Superior temporal gyrus (tissue), 1 donor: ENCODE data around the gene IBTK.
A peak's percentile ranks its signal among the peaks of the same experiment; 100 is the strongest.
"Not testable (repeated sequence)": the region's sequence is repeated elsewhere in the genome, so short reads cannot be mapped to it uniquely, and the experiment has no call there.

Experiments
- DNase-seq: peaks from one replicate; pipeline ENCODE4 v3.0.0-alpha.2; 2016; ENCODE audit errors: extremely low spot score

IBTK gene

GRCh38 chr6:82248273-82248735 lies 760 bp upstream of the IBTK start:
- DNase-seq: no peak

- DNase-seq: peak; percentile 77
Observed at GRCh38 chr6:82246802-82247504, 591 bp downstream of the IBTK start.

GRCh38 chr6:82246370-82246769 lies 1.2 kb downstream of the IBTK start:
- DNase-seq: no peak

- no peak for DNase-seq
Observed at GRCh38 chr6:82245376-82245775, 2.2 kb downstream of the IBTK start.

GRCh38 chr6:82243884-82244283 lies 3.7 kb downstream of the IBTK start:
- peak; percentile 56 for DNase-seq

- DNase-seq: no peak
Observed at GRCh38 chr6:82240186-82240585, 7.4 kb downstream of the IBTK start.

- DNase-seq: no peak
Observed at GRCh38 chr6:82239597-82239996, 7.9 kb downstream of the IBTK start.

GRCh38 chr6:82237013-82237412 lies 10.5 kb downstream of the IBTK start:
- DNase-seq: no peak

GRCh38 chr6:82227770-82228169 lies 19.8 kb downstream of the IBTK start:
- no peak for DNase-seq

- no peak for DNase-seq
Observed at GRCh38 chr6:82220167-82220566, 27.4 kb downstream of the IBTK start.

GRCh38 chr6:82217018-82217586 lies 30.4 kb downstream of the IBTK start:
- DNase-seq: no peak

- DNase-seq: no peak
Observed at GRCh38 chr6:82216549-82216948, 31.0 kb downstream of the IBTK start.

GRCh38 chr6:82211326-82211725 lies 36.2 kb downstream of the IBTK start:
- DNase-seq: no peak

- DNase-seq: no peak
Observed at GRCh38 chr6:82208913-82209312, 38.6 kb downstream of the IBTK start.

GRCh38 chr6:82205930-82206392 lies 41.6 kb downstream of the IBTK start:
- DNase-seq: no peak

GRCh38 chr6:82204020-82204419 lies 43.5 kb downstream of the IBTK start:
- DNase-seq: no peak

- DNase-seq: no peak
Observed at GRCh38 chr6:82197784-82198183, 49.8 kb downstream of the IBTK start.

- not testable (repeated sequence) for DNase-seq
Observed at GRCh38 chr6:82197245-82197644, 50.3 kb downstream of the IBTK start.

- no peak for DNase-seq
Observed at GRCh38 chr6:82196161-82196560, 51.4 kb downstream of the IBTK start.

GRCh38 chr6:82195619-82196018 lies 51.9 kb downstream of the IBTK start:
- no peak for DNase-seq

- no peak for DNase-seq
Observed at GRCh38 chr6:82185948-82186535, 61.5 kb downstream of the IBTK start.

GRCh38 chr6:82183642-82184282 lies 63.8 kb downstream of the IBTK start:
- no peak for DNase-seq

- no peak for DNase-seq
Observed at GRCh38 chr6:82182756-82183155, 64.8 kb downstream of the IBTK start.
